GM19193 (cell line): ENCODE results near the gene PHYHIPL.

ENCODE experiments used
- POLR2A ChIP-seq: IDR thresholded peaks from 4 replicates; pipeline ENCODE4 v1.6.1; 2011; ENCODE audit not compliant: insufficient read depth, insufficient read length; ENCODE audit errors: extremely low read depth

PHYHIPL gene

GRCh38 chr10:59289853-59290252 is 113.4 kb downstream of the PHYHIPL start:
- no peak for TF ChIP-seq POLR2A

GRCh38 chr10:59290448-59290847 is 114.0 kb downstream of the PHYHIPL start:
- TF ChIP-seq POLR2A = no peak
